T-helper 1 cell (primary cell): ENCODE measurements around the gene F2RL3.
"Not testable (repeated sequence)": the region's sequence is repeated elsewhere in the genome, so short reads cannot be mapped to it uniquely, and the experiment has no call there.

ENCODE experiments used
- DNase-seq, 5 donors: peaks; one replicate each; pipeline ENCODE4 v3.0.0-alpha.2; 2012 to 2020

The F2RL3 gene

GRCh38 chr19:16922949-16923348, 34.1 kb downstream of the F2RL3 start:
- no peak for DNase-seq

DNA sequence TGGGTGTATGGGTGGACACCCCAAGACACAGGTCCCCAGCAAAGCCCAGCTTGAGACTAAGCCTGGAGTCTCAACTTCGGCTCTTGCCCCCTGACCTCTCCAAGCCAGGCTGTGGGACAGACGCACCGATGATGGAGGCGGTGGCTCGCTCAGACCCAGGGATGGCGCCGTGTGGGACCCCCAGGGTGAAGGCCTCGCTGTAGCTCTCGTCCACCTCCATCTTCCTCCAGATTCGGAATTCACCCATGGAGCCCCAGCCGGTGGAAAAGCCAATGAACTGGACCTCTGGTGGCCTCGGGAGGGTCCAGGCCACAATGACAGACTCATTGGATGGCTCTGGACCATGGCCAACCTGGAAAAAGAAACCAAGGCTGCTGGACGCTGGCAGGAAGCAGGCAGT, 39.1 kb downstream of the F2RL3 start:
- no peak for DNase-seq

- no peak for DNase-seq
Measured at GRCh38 chr19:16928351-16928750, 39.6 kb downstream of the F2RL3 start.

DNA sequence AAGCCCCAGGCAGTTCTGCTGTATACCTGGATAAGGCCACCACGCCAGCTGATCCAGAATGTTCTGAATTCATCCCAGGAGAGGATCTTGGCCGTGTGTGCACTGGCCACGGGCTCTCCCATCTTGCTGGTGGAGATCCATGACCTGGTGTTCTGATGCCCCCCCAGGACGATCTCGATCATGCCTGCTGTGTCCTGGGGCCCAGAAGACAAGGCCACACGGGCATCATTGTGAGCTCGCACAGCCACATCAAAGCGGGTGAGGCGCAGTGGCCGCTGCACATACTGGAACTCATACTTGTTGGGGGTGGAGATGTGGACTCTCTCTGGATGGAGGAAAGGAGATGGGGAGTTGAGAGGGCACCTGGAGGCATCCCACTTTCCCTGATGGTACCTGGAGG, 40.1 kb downstream of the F2RL3 start:
- DNase-seq: no peak

GRCh38 chr19:16930753-16931152, 42.0 kb downstream of the F2RL3 start:
- no peak for DNase-seq

GRCh38 chr19:16931306-16931705, 42.5 kb downstream of the F2RL3 start:
- no peak for DNase-seq

- DNase-seq: no peak
Measured at GRCh38 chr19:16934489-16934888, 45.7 kb downstream of the F2RL3 start.

DNA sequence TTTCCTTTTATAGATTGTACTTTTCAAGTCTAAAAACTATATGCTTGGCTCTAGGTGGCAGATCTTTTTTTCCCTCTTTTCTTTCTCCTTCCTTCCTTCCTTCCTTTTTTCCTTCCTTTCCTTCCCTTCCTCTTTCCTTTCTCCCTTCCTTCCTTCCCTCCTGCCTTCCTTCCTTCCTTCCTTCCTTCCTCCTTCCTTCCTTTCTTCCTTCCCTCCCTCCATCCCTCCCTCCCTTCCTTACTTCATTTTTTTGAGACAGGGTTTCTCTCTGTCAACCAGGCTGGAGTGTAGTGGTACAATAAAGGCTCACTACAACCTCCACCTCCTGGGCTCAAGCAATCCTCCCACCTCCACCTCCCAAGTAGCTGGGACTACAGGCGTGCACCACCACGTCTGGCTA, 48.1 kb downstream of the F2RL3 start:
- no peak for DNase-seq

- not testable (repeated sequence) for DNase-seq
Measured at GRCh38 chr19:16937796-16938195, 49.0 kb downstream of the F2RL3 start.

- DNase-seq: no peak
Measured at GRCh38 chr19:16938211-16938610, 49.4 kb downstream of the F2RL3 start.

GRCh38 chr19:16940063-16940462, 51.3 kb downstream of the F2RL3 start:
- DNase-seq: not testable (repeated sequence)

GRCh38 chr19:16940626-16941025, 51.8 kb downstream of the F2RL3 start:
- DNase-seq: no peak
